OCI-LY7 (cell line): Measurements from ENCODE around the gene SEC61B. TPM values are rescaled to one million over a fixed set of nuclear protein-coding genes. Genes with fewer than 3 reads are reported as not detected.

Experiments used
- BruUV-seq: library from RNA; stranded (reverse); fragments of 400-500 nt; replicated peaks from 2 replicates; lab custom pipeline; 2021; lab: Mats Ljungman, UMichigan
- CTCF ChIA-PET: fragments of 300-600 bp; sonication (Branson Sonifier 250); formaldehyde crosslinking; loops from one replicate; lab custom pipeline; 2022; ENCODE audit warnings: antibody characterized with exemption; ENCODE audit not compliant: unreplicated experiment; lab: Charles Lee
- POLR2A ChIA-PET: fragments of 300-600 bp; sonication (Branson Sonifier 250); formaldehyde crosslinking; loops from one replicate; lab custom pipeline; 2022; ENCODE audit warnings: antibody characterized with exemption; lab: Charles Lee
- DNase-seq: peaks from one replicate; pipeline ENCODE4 v3.0.0-alpha.2; 2015; ENCODE audit warnings: low spot score
- H2AFZ ChIP-seq: fragments of 200-600 bp; sonication (generic), shearing (Covaris generic); 2 replicates; pipeline ENCODE4 v1.6.1; 2014; ENCODE audit warnings: mild to moderate bottlenecking, antibody characterized with exemption, low read length, moderate library complexity
- H3K27ac ChIP-seq: fragments of 200-600 bp; sonication (generic); 2 replicates; pipeline ENCODE4 v1.5.1; 2014; ENCODE audit warnings: mixed run types, low read depth, mild to moderate bottlenecking, moderate library complexity, low read length, inconsistent platforms; ENCODE audit not compliant: poor library complexity, severe bottlenecking
- H3K36me3 ChIP-seq: fragments of 200-600 bp; sonication (generic); 2 replicates; pipeline ENCODE4 v1.6.1; 2014; ENCODE audit warnings: mild to moderate bottlenecking, antibody characterized with exemption, low read length, moderate library complexity, mixed read lengths; ENCODE audit not compliant: insufficient read depth
- H3K4me1 ChIP-seq: fragments of 200-600 bp; sonication (generic); 2 replicates; pipeline ENCODE4 v1.5.1; 2014; ENCODE audit warnings: mild to moderate bottlenecking, low read length; ENCODE audit not compliant: insufficient read depth, poor library complexity, severe bottlenecking
- H3K4me2 ChIP-seq: fragments of 200-600 bp; sonication (generic); 2 replicates; pipeline ENCODE4 v1.6.1; 2014; ENCODE audit warnings: mild to moderate bottlenecking, low read length
- H3K4me3 ChIP-seq: fragments of 200-600 bp; sonication (generic); 2 replicates; pipeline ENCODE4 v1.5.1; 2014; ENCODE audit warnings: mild to moderate bottlenecking, low read depth, low read length; ENCODE audit not compliant: poor library complexity, severe bottlenecking
- H3K79me2 ChIP-seq: fragments of 200-600 bp; sonication (generic); 2 replicates; pipeline ENCODE4 v1.6.1; 2016; ENCODE audit warnings: low read depth, mild to moderate bottlenecking, low read length, moderate library complexity, mixed read lengths; ENCODE audit not compliant: insufficient read depth
- H3K9me2 ChIP-seq: fragments of 200-600 bp; sonication (generic); 2 replicates; pipeline ENCODE4 v1.6.1; 2016; ENCODE audit warnings: mild to moderate bottlenecking, low read length, mixed read lengths; ENCODE audit not compliant: insufficient read depth
- H3K9me3 ChIP-seq: fragments of 200-600 bp; sonication (generic); 2 replicates; pipeline ENCODE4 v1.6.1; 2014; ENCODE audit warnings: mild to moderate bottlenecking, mixed run types, low read length, mixed read lengths
- H4K20me1 ChIP-seq: fragments of 200-600 bp; sonication (generic); 2 replicates; pipeline ENCODE4 v1.6.1; 2014; ENCODE audit warnings: mild to moderate bottlenecking, antibody characterized with exemption, low read length, moderate library complexity, mixed read lengths; ENCODE audit not compliant: insufficient read depth
- CTCF ChIP-seq: fragments of 200-600 bp; sonication (generic); conservative IDR thresholded peaks from 2 replicates; pipeline ENCODE4 v1.5.1; 2014; ENCODE audit warnings: mild to moderate bottlenecking, antibody characterized with exemption, low read length, moderate library complexity, mixed read lengths
- EZH2phosphoT487 ChIP-seq: fragments of 200-600 bp; sonication (generic); IDR thresholded peaks from 2 replicates; pipeline ENCODE4 v1.6.1; 2018; ENCODE audit warnings: low read depth, borderline replicate concordance, mild to moderate bottlenecking, mixed run types, antibody characterized with exemption, low read length, moderate library complexity, mixed read lengths
- intact Hi-C: fragments of 100-400 bp; cut with micrococcal nuclease; formaldehyde crosslinking; loops from one replicate; pipeline ENCODE4 v1.10.0; 2022; ENCODE audit not compliant: unreplicated experiment
- total RNA-seq, 2 experiments: library from RNA; depleted of rRNA in 1 of 2; stranded (reverse); fragments of >200 nt in 1 of 2; shearing (Covaris generic) in 1 of 2; gene quantifications; 2 replicates each; pipeline ENCODE4 v1.2.3, GENCODE V29; 2014 to 2022

Gene SEC61B
- total RNA-seq, 2 experiments from 2014 or later: 106 to 279 TPM

- Histone ChIP-seq H3K9me3 (no peaks in the 10 kb centered on the region), H4K20me1 (no peaks in the 10 kb centered on the region), H3K4me1 (peaks cover 26% of the 10 kb centered on the region), H3K4me2 (no peak overlapping the region), H3K27ac (no peak overlapping the region), H3K4me3 (no peak overlapping the region), H3K79me2 (no peaks in the 10 kb centered on the region), H3K9me2 (no peaks in the 10 kb centered on the region), H2AFZ (no peak overlapping the region), H3K36me3 (no peaks in the 10 kb centered on the region)
- intact Hi-C loops: loop anchor here (2.0 to 10.0 kb wide), 10 partner anchors 36 to 1409 kb away; partner anchors contain the start of genes ALG2 and SEC61B
- no peak for DNase-seq
- BruUV-seq: no TSS peak
- POLR2A ChIA-PET: interaction anchor here (0.5 to 1.4 kb wide), 4 partner anchors 10 to 119 kb away, joined by 3 to 5 read pairs (median 4); no protein-coding TSS in a partner anchor
- no peak for TF ChIP-seq EZH2phosphoT487
- no peak for TF ChIP-seq CTCF
- CTCF ChIA-PET: interaction anchor here (1.2 kb wide), 1 partner anchor 54 kb away, joined by 4 read pairs; no protein-coding TSS in a partner anchor
Measured at GRCh38 chr9:99185934-99186333, 36.1 kb upstream of the SEC61B start.

GRCh38 chr9:99187311-99187710 lies 34.8 kb upstream of the SEC61B start:
- Histone ChIP-seq H3K4me2 (peak overlapping the region; percentile 50), H3K4me1 (peaks cover 19% of the 10 kb centered on the region), H4K20me1 (no peaks in the 10 kb centered on the region), H3K4me3 (no peak overlapping the region), H3K9me2 (no peaks in the 10 kb centered on the region), H3K27ac (no peak overlapping the region), H3K79me2 (no peaks in the 10 kb centered on the region), H3K36me3 (no peaks in the 10 kb centered on the region), H2AFZ (no peak overlapping the region), H3K9me3 (no peaks in the 10 kb centered on the region)
- POLR2A ChIA-PET: interaction anchor here (1.2 to 1.4 kb wide), 3 partner anchors 10 to 18 kb away, joined by 4 to 5 read pairs (median 5); no protein-coding TSS in a partner anchor
- TF ChIP-seq CTCF: no peak
- no peak for TF ChIP-seq EZH2phosphoT487
- CTCF ChIA-PET: no interaction called here
- intact Hi-C loops: loop anchor here (2.0 to 10.0 kb wide), 10 partner anchors 35 to 1407 kb away; partner anchors contain the start of genes ALG2 and SEC61B
- BruUV-seq: no TSS peak
- DNase-seq: peak; percentile 40

GRCh38 chr9:99189186-99189585 lies 32.9 kb upstream of the SEC61B start:
- no peak for DNase-seq
- Histone ChIP-seq H3K9me2 (no peaks in the 10 kb centered on the region), H3K36me3 (no peaks in the 10 kb centered on the region), H3K4me1 (peaks cover 19% of the 10 kb centered on the region), H3K9me3 (no peaks in the 10 kb centered on the region), H2AFZ (no peak overlapping the region), H4K20me1 (no peaks in the 10 kb centered on the region), H3K4me3 (no peak overlapping the region), H3K4me2 (no peak overlapping the region), H3K79me2 (no peaks in the 10 kb centered on the region), H3K27ac (no peak overlapping the region)
- TF ChIP-seq CTCF (no peak), EZH2phosphoT487 (no peak)
- BruUV-seq: no TSS peak
- intact Hi-C loops: loop anchor here (2.0 to 10.0 kb wide), 9 partner anchors 18 to 1406 kb away; partner anchors contain the start of genes ALG2 and SEC61B
- ChIA-PET CTCF (no interaction called here), POLR2A (interaction anchor here (0.6 to 1.7 kb wide), 4 partner anchors 11 to 84 kb away, joined by 3 to 5 read pairs (median 3); no protein-coding TSS in a partner anchor)
